ENCODE results near the gene MIDN. TPM values are rescaled to one million over a fixed set of nuclear protein-coding genes. Genes with fewer than 3 reads are reported as not detected.

MIDN gene
- polyA plus RNA-seq, 12 donors: 22.4 to 149 (median 30.9) TPM

DNA sequence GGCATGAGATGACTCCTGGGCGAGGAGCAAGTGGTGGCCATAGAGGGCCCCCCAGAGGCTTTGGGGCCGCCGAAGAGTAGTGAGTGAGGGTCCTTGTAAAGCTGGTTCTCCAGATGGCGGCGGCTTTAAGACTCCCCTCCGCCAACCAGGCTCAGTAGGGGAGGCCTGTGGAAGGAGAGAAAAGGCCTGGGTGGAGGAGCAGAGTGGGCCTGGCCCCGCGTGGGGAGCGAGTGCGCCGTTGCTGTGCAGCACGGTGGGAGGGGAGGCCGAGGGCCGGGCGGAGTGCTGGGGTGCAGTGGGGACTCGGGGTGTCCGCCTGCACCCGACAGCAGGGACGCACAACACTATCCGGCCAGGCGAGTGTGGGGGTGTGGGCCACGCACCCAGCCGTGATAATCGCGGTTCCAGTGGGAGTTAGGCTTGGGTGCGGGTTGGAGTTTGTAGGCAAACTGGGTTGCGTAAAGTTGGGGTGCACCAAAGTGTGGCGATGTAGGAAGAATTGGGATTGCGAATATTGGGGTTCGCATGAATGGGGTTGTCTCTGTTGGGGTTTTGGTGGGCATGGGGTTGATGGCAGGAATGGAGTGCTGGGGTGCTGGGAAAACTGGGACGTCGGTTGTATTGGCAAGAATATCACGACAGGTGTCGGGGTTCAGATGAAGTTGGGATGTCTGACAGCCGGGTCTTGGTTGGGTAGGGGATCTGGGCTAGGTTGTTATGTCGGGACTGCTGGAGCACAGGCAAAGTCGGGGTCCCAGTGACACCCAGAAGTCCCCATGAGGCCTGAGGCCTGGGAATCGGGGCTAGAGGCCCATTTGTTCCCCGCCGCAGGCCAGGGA, 20.1 kb downstream of the MIDN start:
- no peak for DNase-seq

DNA sequence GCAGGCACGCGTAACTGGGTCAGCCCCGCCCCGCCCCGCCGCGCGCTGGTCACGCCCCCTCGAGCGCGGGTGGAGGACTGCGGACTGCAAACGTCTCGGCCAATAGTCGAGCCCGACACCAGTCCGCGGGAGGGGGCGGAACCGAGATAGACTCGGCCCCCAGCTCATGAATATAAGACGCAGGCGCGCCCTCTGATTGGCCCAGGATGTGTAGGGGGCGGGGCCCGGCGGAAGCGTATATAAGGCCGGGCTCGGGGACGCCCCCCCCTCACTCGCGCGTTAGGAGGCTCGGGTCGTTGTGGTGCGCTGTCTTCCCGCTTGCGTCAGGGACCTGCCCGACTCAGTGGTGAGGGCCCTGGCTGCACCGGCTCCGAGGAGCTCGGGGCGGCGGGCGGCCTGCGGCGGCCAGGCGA, 20.7 kb downstream of the MIDN start, which contains the start of gene CIRBP:
Gene CIRBP (plus strand): TSS at position 268 of the 413 bp plus-strand sequence. CDS start 1,602 bp downstream, outside the sequence.
- DNase-seq: peak; percentile 98

DNA sequence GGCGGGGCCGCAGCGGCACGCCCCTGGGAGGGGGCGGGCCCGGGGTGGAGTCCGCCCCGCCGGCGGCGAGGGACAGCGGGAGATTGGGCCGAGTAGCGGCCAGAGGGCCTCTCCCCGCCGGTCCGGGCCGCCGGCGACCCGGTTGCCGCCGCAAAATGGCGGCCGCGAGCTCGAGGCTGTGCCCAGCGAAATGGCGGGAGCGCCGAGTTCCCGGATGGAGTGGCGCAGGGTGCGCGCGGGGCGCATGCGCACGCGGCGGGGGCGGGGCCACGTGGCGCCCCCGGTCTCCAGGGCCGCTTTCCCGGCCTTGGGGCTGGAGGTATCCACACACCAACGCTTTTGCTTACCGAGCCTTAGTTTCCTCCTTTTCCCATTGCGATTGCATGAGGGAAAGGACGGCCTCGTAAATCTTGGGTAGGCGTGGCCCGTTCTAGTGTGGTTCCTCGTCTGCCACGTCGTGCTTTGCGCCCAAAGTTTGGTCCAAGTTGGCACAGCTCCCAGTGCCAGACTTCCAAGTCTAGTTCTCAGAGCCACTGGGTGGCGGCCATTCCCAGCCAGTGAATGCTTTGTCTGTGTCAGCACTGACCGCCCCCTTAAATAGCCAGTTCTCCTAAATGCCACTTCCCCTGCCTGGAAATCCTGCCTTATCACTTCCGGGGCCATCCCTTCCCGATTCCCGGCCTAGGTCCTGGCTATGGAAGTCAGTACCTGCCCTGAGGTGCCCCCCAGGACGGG, 21.3 kb downstream of the MIDN start:
- DNase-seq: peak; percentile 84

DNA sequence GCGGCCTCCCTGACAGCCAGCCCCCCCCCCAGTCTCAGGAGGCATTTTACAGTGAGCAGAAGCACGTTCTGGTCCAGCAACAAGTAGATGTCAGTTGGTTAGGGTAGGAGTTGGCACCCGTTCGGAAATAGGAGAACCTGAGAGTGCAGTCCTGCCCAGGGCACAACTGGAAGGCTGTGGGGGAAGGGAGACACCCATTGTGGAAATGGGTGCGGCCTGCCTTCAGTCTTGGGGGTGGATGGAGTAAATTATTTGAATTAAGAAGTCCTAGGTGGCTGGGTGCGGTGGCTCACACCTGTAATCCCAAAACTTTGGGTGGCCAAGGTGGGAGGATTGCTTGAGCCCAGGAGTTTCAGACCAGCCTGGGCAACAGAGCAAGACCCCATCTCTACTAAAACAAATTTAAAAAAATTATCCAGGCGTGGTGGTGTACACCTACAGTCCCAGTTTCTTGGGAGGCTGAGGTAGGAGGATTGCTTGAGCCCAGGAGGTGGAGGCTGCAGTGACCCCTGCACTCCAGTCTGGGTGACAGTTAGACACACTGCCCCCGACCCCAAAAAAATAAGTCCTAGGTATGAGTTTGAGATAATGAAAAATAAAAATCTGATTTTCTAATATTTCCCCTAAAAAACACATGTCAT, 21.9 kb downstream of the MIDN start:
- DNase-seq: no peak

DNA sequence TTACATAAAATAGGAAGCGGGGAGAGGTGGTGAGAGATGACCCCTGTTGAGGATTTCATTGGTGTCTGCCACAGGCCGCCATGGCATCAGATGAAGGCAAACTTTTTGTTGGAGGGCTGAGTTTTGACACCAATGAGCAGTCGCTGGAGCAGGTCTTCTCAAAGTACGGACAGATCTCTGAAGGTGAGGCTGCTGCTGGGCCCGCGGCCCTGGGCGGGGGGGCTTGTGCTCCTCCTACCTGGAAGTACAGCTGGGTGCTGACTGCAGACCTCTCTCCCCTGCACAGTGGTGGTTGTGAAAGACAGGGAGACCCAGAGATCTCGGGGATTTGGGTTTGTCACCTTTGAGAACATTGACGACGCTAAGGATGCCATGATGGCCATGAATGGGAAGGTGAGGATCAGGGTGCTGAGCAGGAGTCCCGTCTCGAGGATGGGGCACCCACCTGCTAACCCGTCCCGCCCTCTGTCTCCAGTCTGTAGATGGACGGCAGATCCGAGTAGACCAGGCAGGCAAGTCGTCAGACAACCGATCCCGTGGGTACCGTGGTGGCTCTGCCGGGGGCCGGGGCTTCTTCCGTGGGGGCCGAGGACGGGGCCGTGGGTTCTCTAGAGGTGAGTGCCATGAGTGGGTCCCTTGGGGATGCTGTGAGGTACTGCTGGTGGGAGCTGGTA, 22.6 kb downstream of the MIDN start:
- DNase-seq: no peak

DNA sequence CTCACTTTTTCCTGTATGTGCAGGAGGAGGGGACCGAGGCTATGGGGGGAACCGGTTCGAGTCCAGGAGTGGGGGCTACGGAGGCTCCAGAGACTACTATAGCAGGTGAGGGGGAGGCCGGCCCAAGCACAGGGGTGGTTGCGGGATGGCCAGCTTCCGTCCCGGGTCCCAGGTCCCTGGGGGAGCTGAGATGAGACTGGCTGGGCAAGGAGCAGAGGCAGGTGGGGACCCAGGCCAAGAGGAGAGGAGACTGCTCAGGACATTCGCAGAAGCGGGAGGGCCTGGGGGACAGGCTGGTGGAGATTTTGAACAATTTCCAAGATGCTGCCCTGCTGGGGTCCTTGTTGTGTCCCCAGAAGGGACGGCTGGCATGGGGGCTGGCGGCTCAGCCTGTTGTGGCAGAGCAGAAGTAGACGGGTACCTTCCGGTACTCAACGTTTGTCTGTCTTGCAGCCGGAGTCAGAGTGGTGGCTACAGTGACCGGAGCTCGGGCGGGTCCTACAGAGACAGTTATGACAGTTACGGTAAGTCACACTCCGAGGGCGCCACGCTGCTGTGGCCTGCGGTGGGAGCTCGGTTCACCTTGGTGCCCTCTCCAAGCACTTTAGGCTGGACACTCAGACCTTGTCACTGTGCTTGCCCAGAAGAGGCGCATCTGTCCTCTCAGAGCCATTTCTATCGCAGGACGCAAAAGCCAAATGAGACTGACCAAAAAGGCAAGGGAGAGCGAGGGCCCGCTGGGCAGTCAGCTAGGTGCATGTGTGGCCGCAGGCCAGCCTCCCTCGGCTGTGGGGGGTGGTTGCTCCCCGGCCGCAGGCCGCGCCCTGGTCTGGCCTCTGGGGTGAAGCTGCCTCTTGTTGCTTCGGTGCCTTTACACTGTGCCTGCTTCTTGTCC, 23.4 kb downstream of the MIDN start:
- DNase-seq: no peak

DNA sequence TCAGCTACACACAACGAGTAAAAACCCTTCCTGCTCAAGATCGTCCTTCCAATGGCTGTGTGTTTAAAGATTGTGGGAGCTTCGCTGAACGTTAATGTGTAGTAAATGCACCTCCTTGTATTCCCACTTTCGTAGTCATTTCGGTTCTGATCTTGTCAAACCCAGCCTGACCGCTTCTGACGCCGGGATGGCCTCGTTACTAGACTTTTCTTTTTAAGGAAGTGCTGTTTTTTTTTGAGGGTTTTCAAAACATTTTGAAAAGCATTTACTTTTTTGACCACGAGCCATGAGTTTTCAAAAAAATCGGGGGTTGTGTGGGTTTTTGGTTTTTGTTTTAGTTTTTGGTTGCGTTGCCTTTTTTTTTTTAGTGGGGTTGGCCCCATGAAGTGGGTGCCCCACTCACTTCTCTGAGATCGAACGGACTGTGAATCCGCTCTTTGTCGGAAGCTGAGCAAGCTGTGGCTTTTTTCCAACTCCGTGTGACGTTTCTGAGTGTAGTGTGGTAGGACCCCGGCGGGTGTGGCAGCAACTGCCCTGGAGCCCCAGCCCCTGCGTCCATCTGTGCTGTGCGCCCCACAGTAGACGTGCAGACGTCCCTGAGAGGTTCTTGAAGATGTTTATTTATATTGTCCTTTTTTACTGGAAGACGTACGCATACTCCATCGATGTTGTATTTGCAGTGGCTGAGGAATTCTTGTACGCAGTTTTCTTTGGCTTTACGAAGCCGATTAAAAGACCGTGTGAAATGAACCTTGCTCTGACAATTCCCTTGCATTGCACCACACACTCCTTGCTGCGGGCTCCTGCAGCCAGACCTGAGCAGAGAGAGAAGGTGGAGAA, 24.3 kb downstream of the MIDN start:
- no peak for DNase-seq

DNA sequence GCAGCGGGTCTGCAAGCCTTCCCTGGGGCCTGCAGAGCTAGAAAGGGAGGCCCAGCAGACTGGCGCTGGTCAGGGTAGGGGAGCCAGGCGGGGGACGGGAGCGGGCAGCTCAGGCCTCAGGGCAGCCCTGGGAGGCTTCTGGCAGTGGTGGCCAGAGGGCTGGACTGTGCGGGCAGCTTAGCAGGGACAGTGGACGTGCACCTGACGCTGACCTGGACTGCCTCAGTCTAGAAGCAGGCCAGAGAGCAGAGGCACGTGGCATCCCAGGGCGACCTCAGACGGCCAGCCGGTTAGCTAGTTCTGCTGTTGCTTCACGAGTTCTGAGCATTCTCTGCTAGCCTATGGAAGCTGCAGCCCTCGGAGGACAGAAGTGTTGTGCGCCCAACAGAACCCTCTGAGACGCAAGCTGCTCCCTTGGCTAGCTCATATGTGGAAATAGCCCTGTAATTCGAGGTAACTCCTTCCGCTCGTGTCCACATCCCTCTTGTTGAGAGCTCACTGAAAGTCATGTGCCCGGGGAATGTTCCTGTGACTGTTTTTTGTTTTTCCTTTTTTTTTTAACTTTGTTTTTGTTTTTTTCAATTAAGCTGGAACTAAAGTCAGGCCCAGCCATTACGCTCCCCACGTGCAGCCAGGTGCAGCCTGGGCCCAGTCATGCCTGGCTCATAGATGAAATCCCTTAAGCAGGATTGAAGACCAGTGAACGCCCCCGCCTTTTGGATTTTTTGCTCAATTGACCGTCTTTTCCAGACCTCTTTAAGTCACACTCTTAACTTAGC, 25.1 kb downstream of the MIDN start:
- DNase-seq: no peak

DNA sequence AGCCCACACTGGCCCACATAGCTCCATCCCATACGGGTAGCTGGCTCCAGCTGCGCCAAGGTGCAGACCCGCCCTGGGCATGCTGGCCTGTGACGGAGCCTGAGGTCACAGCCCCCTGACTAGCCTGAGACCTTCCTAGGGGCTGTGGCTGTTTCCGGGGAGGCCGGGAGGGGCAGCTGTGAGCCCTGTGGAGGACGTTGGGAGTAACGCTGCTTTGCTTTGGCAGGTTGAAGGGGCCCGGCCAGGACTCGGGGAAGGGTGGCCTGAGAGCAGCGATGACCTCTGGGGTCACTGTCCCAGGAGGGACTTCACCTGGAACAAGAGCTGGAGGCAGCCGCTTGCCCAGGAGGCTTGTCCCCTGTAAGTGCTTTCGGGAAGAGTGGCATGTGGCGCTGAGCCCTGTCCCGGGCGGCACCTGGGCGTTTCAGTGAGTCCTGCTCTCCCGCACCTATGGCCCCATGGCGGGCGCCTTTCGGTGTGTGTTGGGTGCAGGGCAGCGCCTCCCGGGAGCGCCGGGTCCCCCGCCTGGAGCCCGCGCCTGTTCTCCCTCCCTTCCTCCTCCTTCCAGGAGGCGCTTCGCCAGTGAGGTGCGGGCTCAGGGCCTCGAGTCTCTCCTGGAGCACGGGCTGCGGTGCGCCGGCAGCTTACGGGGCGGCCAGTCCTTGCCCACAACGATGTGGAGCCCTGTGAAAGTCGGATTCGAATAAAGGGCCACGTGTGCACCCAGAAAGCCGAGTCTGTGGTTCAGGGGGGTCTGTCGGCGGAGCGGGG, 25.9 kb downstream of the MIDN start:
- no peak for DNase-seq

DNA sequence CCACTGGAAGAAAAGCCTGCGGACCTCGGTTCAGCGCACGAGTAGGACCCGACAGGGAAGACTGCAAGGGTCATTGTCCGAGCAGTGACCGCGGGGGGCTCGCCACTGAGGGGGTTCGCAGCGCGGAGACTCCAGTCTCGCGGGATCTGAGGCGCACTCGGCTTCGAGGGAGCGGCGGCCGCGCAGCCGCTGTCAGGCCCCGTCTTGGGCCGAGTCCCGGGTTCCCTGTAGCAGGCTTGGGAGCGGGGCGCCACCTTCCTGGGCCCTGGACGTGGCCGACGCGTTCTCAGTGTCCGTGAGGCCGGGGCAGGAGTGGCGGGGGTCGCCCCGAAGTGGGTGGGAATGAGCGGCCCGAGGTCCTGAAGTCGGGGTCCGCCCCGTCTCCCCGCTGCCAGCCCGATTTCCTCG, 26.5 kb downstream of the MIDN start:
- DNase-seq: no peak

DNA sequence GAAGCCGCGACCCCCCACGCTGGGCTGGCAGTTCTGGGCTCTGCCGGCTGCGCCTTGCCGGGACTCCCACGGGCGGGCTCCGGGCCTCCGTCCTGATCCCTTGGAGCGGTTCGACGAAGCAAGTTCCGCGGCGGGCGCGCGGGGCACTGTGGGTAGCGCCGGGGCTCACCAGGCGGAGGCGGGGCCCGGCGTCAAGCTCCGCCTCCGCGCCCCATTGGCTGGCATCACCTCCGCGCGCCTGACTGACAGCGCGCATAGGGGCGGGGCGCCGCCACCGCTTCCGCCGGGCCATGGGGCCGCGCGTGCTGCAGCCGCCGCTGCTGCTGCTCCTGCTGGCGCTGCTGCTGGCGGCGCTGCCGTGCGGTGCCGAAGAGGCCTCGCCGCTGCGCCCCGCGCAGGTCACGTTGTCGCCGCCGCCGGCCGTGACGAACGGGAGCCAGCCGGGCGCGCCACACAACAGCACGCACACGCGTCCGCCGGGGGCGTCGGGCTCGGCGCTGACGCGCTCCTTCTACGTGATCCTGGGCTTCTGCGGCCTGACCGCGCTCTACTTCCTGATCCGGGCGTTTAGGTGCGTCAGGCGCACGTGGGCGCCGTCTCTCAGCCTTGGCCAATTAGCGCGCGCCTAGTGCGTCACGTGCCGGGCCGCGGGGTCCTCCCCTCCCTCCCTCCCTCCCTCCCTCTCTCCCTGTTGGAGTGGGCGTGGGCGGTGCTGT, 27.0 kb downstream of the MIDN start, which contains the start of gene FAM174C:
Gene FAM174C (plus strand): TSS at position 271 of the 716 bp plus-strand sequence. CDS start 20 bp downstream, at position 291.
- DNase-seq: peak; percentile 95

DNA sequence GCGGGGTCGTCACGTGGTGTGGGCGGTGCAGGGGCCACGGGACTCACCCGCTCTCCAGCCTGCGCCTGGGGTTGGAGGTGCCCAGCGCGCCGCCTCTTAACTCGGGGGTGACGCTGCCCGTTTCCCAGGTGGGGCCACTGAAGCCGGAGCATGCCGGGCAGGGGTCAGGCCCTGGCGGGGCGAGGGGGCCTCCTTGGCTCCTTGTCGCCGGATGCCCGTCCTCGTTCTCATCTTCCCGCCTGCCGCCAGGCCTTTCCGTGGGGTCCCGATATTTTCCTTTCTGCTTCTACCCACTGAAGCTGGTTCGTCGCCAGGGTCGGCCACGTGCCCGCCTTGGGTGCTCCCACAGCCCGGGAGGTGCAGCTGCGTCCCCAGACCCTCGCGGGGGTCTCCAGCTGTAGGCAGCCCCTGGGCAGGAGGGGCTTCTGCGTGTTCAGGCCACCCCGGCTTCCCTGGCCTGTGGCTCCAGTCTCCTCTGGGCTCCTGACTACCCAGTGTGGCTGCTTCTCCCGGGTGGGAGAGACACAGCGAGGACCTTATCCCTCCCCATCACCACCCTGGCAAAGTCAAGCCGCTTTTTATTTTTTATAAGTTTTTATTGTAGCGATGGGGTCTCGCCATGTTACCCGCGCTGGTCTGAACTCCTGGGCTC, 27.7 kb downstream of the MIDN start:
- no peak for DNase-seq

DNA sequence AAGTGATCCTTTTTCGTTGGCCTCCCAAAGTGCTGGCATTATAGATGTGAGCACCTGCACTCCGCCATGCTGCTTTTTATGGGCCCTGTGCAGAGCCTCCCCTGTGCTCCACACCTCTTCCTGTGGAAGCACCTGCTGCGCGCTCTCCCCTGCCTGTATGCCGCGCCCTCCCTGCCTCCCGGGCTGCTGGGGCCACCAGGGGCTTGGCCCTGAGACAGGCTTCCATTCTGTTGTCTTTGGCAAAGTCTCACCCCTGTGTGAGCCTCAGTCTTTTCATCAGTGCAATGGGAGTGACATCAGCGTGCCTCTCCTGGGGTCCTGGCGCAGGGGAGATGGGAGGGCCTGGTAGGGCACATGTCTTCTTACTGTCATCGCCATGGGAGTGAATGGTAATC, 28.2 kb downstream of the MIDN start:
- DNase-seq: no peak

DNA sequence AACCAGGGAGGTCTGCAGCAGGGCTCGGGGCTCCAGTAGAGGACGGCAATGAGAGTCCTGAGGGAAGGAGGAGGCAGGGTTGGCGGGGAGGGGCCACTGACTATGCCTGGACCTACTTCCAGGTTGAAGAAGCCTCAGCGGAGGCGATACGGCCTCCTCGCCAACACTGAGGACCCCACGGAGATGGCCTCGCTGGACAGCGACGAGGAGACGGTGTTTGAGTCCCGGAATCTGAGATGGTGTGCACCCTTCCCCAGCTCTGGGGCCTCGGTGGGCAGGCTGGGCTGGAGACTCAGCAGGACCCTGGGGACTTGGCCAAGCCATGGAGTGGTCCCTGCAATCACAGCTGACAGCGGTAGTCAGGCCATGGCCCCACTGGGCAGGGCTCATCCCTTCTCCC, 28.7 kb downstream of the MIDN start:
- no peak for DNase-seq

DNA sequence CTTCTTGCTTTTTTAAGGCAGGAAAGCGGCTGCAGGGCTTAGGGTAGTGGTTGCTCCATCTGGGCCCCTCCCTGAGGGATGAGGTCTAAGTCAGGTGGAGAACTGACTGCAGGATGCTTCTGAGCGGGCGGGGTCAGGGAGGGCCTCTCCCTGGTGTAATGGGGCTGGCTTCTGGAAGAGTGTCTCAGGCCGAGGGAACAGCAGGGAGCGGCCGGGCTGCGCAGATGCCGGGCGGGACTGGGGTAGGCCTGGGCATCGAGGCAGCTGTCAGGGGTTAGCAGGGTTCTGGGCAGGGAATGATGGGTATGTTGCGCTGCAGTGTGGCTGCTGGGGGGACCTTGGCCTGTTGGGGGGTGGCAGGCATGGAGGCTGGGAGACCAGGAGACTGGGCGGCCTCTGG, 29.7 kb downstream of the MIDN start:
- DNase-seq: no peak

DNA sequence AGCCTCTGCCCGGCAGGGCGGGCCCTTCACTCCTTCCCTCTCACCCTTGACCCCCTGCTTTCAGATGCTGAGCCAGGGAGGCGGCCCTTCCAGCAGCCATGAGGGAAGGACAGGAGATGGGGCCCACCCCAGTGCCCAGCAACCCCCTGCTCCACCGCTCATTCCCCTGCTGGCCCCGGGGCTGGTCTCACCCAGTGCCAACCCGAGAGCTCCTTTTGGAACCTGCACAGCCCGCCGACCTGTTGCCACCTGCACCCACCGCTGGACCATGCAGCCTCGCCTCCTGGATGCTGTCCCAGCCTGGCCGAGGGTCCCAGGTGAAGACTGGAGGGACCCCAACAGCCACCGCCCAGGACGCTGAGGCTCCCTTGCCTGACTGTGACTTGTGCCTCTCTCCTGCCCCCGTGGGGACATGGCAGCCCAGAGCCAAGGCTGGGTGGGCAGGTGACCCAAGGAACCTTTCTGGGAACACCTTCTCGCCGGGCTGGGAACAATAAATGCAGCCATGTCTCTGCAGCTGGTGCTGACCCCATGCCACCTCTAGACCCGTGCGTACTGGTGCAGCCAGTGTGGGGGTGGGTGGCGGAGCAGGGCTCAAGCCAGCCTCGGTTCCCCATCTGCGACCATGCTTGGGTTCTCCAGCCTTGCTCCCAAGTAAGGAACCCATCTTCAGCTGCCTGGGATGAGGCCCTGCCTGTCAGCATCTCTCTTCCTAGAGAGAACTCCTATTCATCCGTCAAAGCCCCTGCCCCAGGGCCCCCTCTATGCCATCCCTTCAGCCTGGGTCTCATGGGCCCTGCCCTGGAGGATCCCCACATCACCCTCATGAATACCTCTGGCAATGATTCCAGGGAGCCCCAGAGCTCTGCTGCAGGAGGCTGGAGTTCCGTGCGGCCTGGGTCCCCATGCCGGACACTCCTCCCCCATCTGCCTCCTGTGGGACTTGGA, 30.6 kb downstream of the MIDN start:
- no peak for DNase-seq
